Mucosa of stomach (tissue), 1 donor: Measurements from ENCODE around the gene PRKAG1.

Experiments
- H3K27me3 ChIP-seq: one replicate; pipeline ENCODE4 v1.7.0; 2013; ENCODE audit warnings: mild to moderate bottlenecking, low read length; ENCODE audit not compliant: control insufficient read depth, insufficient read depth
- H3K36me3 ChIP-seq: one replicate; pipeline ENCODE4 v1.7.0; 2013; ENCODE audit warnings: low read length; ENCODE audit not compliant: control insufficient read depth, insufficient read depth
- H3K4me1 ChIP-seq: one replicate; pipeline ENCODE4 v1.7.0; 2013; ENCODE audit warnings: mild to moderate bottlenecking, low read length; ENCODE audit not compliant: control insufficient read depth, insufficient read depth
- H3K4me3 ChIP-seq: one replicate; pipeline ENCODE4 v1.7.0; 2013; ENCODE audit warnings: low read length
- H3K9ac ChIP-seq: one replicate; pipeline ENCODE4 v1.7.0; 2013; ENCODE audit warnings: mild to moderate bottlenecking, low read length, moderate library complexity
- H3K9me3 ChIP-seq: one replicate; pipeline ENCODE4 v1.7.0; 2013; ENCODE audit warnings: mild to moderate bottlenecking, low read length, moderate library complexity; ENCODE audit not compliant: control insufficient read depth
- donor health status: Pancreatic carcinoma.

Gene PRKAG1

GRCh38 chr12:49027846-49028555 is 9.4 kb upstream of the PRKAG1 start:
- Histone ChIP-seq H3K27me3 (no peaks in the 10 kb centered on the region), H3K9ac (no peak overlapping the region), H3K4me3 (no peak overlapping the region), H3K9me3 (no peaks in the 10 kb centered on the region), H3K36me3 (peaks cover 38% of the 10 kb centered on the region), H3K4me1 (no peaks in the 10 kb centered on the region)

DNA sequence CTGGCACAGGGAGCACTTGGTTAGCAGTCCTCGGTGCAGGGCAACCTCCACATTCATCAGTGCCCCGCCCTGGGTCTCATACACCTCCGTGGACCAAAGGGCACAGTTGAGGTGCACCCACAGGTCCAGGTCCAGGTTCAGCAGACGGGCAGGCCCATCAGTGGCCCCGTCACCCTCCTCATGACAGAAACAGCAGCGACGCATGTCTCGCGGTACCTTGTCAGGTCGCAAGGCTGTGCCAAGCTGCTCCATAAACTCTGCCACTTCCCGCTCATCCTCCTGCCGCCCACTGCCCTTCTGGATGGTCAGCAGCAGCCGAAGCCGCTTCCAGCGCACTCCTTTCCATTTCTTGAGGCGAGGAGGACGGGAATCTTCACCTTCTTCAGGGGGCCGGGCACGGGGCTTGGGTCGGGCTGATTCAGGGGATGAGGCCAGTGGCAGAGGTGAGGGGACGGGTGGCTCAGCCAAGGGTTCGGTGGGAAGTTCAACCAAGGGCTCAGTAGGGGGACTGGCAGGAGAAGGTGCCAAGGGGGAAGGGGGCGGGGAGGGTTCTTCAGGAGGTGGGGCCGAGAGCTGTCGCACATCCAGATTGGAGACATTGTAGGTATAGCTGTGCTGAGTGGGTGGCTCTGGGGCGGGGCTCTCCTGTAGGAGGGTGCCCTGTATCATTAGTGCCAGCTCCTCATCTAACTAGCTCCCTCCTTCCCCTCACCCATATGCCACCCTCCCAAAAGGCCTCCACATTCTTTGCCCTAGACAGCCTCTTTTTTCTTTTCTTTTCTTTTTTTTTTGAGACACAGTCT is 8.3 kb upstream of the PRKAG1 start:
- H3K9me3 ChIP-seq: no peaks in the 10 kb centered on the region
- H3K36me3 ChIP-seq: peaks cover 36% of the 10 kb centered on the region
- H3K4me1 ChIP-seq: no peaks in the 10 kb centered on the region
- no peak overlapping the region for H3K9ac ChIP-seq
- H3K27me3 ChIP-seq: no peaks in the 10 kb centered on the region
- no peak overlapping the region for H3K4me3 ChIP-seq

GRCh38 chr12:49026101-49026500 is 7.5 kb upstream of the PRKAG1 start:
- H3K4me1 ChIP-seq: no peaks in the 10 kb centered on the region
- peaks cover 37% of the 10 kb centered on the region for H3K36me3 ChIP-seq
- no peaks in the 10 kb centered on the region for H3K9me3 ChIP-seq
- no peak overlapping the region for H3K4me3 ChIP-seq
- H3K9ac ChIP-seq: no peak overlapping the region
- no peaks in the 10 kb centered on the region for H3K27me3 ChIP-seq

- H3K36me3 ChIP-seq: peaks cover 30% of the 10 kb centered on the region
- H3K4me3 ChIP-seq: no peak overlapping the region
- H3K27me3 ChIP-seq: no peaks in the 10 kb centered on the region
- no peaks in the 10 kb centered on the region for H3K9me3 ChIP-seq
- H3K4me1 ChIP-seq: no peaks in the 10 kb centered on the region
- H3K9ac ChIP-seq: no peak overlapping the region
Observed at GRCh38 chr12:49025463-49025862, 6.9 kb upstream of the PRKAG1 start.

DNA sequence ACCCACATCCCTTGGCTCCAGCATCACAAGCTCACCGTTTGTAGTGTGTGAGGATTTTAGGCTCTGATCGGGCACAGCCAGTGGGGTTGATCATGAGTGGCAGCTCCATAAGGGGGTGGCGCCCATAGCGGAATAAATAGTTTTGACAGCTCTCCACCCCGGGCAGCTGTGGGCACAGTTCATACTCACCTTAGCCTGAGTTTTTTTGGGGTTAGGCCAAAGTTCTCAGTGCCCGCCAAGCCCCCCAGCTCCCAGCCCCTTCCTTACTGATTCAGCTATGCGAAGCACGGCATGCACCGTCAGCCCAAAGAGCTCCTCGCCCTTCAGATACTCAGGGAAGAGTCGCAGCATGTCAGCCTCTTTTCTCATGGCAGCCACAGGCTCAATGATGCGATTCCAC is 6.0 kb upstream of the PRKAG1 start:
- H3K4me1 ChIP-seq: peaks cover under 1% of the 10 kb centered on the region
- no peak overlapping the region for H3K4me3 ChIP-seq
- H3K36me3 ChIP-seq: peaks cover 30% of the 10 kb centered on the region

DNA sequence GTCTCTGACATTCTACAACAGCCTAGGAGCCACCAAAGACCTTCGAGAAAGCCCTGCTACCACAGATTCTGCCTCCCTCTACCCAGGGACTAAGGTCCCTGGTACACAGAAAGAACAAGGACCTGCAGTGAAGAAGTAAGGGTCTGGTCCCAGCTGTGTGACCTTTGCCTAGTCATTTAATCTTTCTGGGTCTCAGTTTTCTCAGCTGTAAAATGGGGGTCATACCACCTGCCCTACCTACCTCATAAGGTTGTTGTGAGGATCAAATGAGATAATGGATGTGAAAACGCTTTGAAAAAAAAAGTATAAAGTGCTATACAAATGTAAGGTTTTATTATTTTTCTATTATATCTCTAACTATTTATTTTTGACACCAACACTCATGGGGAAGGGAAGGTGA is 5.2 kb upstream of the PRKAG1 start:
- H3K4me1 ChIP-seq: peaks cover 6% of the 10 kb centered on the region
- no peaks in the 10 kb centered on the region for H3K9me3 ChIP-seq
- peaks cover 28% of the 10 kb centered on the region for H3K36me3 ChIP-seq
- H3K4me3 ChIP-seq: no peak overlapping the region
- no peaks in the 10 kb centered on the region for H3K27me3 ChIP-seq
- no peak overlapping the region for H3K9ac ChIP-seq

More for the DNA sequence above, 6.0 kb upstream of the PRKAG1 start:
- Histone ChIP-seq H3K9ac (no peak overlapping the region), H3K27me3 (no peaks in the 10 kb centered on the region), H3K9me3 (no peaks in the 10 kb centered on the region)

DNA sequence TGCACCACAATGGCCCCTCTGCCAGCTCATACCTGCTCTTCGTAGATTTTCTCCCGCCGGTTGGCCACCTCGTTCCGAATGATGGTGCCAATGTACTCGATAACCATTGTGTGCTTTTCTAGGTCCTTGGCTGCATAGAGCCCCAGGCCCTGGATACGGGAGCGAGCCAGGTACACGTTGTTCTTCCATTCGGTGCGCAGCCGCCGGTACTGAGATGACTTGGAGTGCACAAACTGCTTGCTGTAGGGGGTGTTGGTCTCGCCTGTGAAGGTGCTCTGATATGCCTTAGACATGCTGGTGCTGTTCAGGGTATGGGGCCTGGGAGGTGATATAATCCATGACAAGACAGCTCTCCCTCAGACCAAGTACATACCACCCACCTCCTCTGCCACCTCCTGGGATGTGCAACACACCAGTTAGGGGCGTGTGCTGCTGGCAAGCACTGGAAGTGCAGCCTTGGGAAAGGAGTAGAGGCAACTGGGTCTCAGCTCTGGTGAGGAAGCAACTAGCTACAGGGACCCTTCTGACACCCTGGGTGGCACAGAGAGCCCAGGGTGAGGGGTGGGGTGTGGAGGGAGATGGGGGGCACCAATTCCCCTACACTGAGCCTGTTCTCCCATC is 4.1 kb upstream of the PRKAG1 start:
- H3K9ac ChIP-seq: no peak overlapping the region
- H3K4me1 ChIP-seq: peaks cover 8% of the 10 kb centered on the region
- H3K4me3 ChIP-seq: no peak overlapping the region
- no peaks in the 10 kb centered on the region for H3K9me3 ChIP-seq
- no peaks in the 10 kb centered on the region for H3K27me3 ChIP-seq
- peaks cover 17% of the 10 kb centered on the region for H3K36me3 ChIP-seq

DNA sequence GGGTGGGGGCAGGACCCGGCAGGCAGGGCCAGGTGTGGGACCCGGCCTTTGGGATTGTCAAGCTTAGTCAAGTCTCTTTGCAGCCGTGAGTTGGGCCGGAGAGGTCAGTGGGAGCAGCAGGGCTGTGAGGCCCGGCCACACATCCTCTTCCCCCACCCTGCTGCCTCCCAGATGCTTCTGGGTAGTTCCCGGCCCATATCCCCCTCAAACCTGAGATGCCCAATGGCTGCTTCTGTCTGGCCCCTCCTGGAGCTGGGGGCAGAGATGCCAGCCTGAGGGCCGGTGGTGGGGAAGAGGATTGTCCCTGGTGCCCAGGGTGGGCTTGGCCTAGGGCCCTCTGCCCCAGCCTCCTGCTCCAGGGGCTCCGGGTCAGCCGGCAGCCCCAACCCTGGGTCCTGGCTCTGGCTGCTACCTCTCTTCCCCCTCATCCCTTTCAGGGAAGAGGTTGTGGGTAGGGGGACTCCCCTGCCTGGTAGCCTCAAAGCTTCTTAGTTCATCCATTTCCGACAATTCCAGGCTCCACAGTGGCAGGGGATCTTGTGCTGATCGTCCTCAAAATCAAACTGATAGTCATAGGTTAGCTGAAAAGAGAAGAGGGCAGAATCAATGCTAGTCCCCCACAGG is 2.8 kb upstream of the PRKAG1 start:
- H3K9ac ChIP-seq: no peak overlapping the region
- H3K36me3 ChIP-seq: peaks cover 13% of the 10 kb centered on the region

DNA sequence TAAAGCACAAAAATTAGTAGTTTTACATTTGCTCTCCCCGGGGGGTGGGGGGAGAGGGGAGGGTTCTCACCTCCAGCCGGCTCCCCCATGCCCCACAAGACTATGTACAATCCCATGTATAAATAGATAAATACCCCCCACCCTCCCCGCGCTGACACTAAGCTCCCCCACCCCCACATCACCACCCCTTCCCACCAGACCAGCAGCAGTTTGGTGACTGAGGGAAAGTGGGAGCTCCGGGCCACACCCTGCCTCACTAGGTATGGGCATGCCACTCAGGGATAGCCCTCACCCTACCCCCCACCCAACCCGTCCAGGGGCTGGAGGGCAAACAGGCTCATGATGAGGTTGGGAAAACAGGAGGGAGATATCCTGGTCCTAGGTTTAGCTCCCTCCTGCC is 1.9 kb upstream of the PRKAG1 start:
- H3K36me3 ChIP-seq: peaks cover 7% of the 10 kb centered on the region
- H3K9ac ChIP-seq: no peak overlapping the region
- no peak overlapping the region for H3K4me3 ChIP-seq
- no peaks in the 10 kb centered on the region for H3K27me3 ChIP-seq
- no peaks in the 10 kb centered on the region for H3K9me3 ChIP-seq
- H3K4me1 ChIP-seq: peaks cover 11% of the 10 kb centered on the region

More for the DNA sequence above, 2.8 kb upstream of the PRKAG1 start:
- Histone ChIP-seq H3K4me3 (no peak overlapping the region), H3K4me1 (peaks cover 11% of the 10 kb centered on the region), H3K27me3 (no peaks in the 10 kb centered on the region), H3K9me3 (no peaks in the 10 kb centered on the region)

DNA sequence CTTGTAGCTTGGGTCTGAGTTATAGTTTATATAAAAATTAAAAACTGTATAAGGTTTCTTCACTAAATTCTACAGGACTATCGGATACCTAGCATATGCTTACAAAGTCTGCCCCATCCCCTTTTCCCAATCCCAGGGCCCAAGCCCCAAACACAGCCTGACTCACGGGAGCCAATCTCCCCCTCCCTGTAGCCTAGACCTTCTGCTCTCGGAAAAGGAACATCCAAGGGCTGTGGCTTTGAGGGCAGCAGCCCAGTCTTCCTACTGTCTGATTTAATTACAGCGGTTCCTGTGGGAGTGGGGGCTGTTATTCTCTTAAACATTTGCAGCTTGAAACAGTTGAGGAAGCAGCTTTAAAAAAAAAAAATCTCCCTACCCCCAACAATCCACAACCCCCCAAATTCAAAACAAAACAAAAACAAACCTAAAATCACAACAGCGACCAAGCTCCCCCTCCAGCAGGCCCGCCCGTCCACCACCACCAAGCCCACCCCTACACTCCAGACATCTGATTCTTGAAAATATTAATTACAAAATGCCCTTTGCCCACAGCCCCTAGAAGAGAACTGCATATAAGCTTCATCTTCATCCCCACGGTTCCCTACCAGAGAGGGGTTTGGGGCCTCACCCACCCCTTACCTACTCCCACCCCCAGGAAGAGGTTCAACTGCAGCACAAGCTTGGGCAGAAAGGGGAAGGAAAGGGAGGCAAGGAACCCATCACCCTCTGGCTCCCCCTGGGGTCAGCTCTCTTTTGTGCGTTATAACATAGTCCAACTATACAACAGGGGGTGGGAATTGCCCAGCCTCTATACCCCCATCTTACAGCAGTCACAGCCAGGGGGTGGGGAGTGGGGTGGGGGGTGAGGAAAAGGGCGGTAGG is 1.1 kb upstream of the PRKAG1 start:
- peaks cover 11% of the 10 kb centered on the region for H3K4me1 ChIP-seq
- no peak overlapping the region for H3K4me3 ChIP-seq
- no peaks in the 10 kb centered on the region for H3K9me3 ChIP-seq
- H3K36me3 ChIP-seq: peaks cover 7% of the 10 kb centered on the region
- peak overlapping the region; percentile 91 for H3K9ac ChIP-seq
- no peaks in the 10 kb centered on the region for H3K27me3 ChIP-seq

DNA sequence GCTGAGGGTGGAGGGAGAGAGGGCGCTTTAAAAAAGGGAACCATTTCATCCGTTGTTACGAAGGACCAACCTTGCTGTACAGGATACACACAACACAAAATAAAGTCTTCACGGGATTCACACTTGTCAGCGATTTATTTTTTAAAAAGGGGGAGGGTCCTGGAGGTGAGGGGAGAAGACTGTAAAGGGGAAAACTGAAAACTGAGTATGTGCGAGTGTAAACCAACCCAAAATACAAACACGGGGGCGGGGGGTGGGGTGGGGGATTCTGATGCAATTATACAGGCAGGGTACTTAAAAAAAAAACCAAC is 499 bp upstream of the PRKAG1 start:
- Histone ChIP-seq H3K27me3 (no peaks in the 10 kb centered on the region), H3K36me3 (peaks cover 7% of the 10 kb centered on the region), H3K9me3 (no peaks in the 10 kb centered on the region), H3K4me1 (peaks cover 11% of the 10 kb centered on the region), H3K9ac (peak overlapping the region; percentile 91), H3K4me3 (peak overlapping the region; percentile 92)
